ENCODE data around the gene TNS3.

GRCh38 chr7:47622586-47622945, 40.7 kb upstream of the TNS3 start:
- TF ChIP-seq POLR2A (IDR thresholded peaks at IDR 0.05; ENCODE audit: low read length) (no peak), GATA1 (IDR thresholded peaks at IDR 0.05; ENCODE audit: low read depth, low read length) (no peak)
